ENCODE results near the gene PNKD. TPM values are rescaled to one million over a fixed set of nuclear protein-coding genes. Genes with fewer than 3 reads are reported as not detected.

The PNKD gene
- total RNA-seq, 1 experiment from 2014 or later = 58.1 TPM

- peak; percentile 14 for TF ChIP-seq TCF7L2 (IDR thresholded peaks at IDR 0.05; ENCODE audit: borderline replicate concordance, extremely low read depth, insufficient read depth, insufficient read length)
- peak in 2 of 3 experiments; percentile 63 to 79; a peak in 4 of 6 replicates for TF ChIP-seq CTCF (IDR thresholded peaks at IDR 0.05 in 2 of 3, conservative IDR thresholded peaks at IDR 0.05 in 1 of 3; ENCODE audit: borderline replicate concordance in 1 of 3, insufficient read depth in 1 of 3, low read depth in 2 of 3, low read length in 2 of 3)
- peak; percentile 90 for TF ChIP-seq POLR2AphosphoS5 (IDR thresholded peaks at IDR 0.05; ENCODE audit: low read depth, low read length)
- TF ChIP-seq CBX3 (IDR thresholded peaks at IDR 0.05; ENCODE audit: low read depth) = no peak
- TF ChIP-seq YY1 (IDR thresholded peaks at IDR 0.05; ENCODE audit: extremely low read depth, insufficient replicate concordance, low read depth, low read length) = peak; percentile 76
- TF ChIP-seq SRF (IDR thresholded peaks at IDR 0.05; ENCODE audit: low read depth) = no peak
- TF ChIP-seq EZH2 (IDR thresholded peaks at IDR 0.05) = no peak
- no peak for TF ChIP-seq EZH2phosphoT487 (IDR thresholded peaks at IDR 0.05; ENCODE audit: borderline replicate concordance)
These were observed 22.0 kb downstream of the PNKD start, which contains the start of gene TMBIM1 (continued) for GRCh38 chr2:218292048-218293014.

- DNase-seq (ENCODE audit: low read depth, low spot score) = no peak
- Histone ChIP-seq H3K9ac (ENCODE audit: low read length) (no peak overlapping the region), H3K4me1 (ENCODE audit: control insufficient read depth in 1 of 2, insufficient read depth in 2 of 2, low read length in 2 of 2) (peaks cover 49 to 85% of the 10 kb centered on the region in 2 experiments), H4K20me1 (ENCODE audit: insufficient read depth) (no peaks in the 10 kb centered on the region), H3K9me2 (ENCODE audit: insufficient read depth) (no peaks in the 10 kb centered on the region), H3K27me3 (ENCODE audit: insufficient read depth, low read length) (no peaks in the 10 kb centered on the region), H2AFZ (ENCODE audit: low read depth, low read length, poor library complexity, severe bottlenecking) (peak overlapping the region; percentile 51), H3K79me2 (ENCODE audit: insufficient read depth, low read length) (peaks cover 32% of the 10 kb centered on the region), H3K27ac (ENCODE audit: low read depth, low read length) (no peak overlapping the region), H3K36me3 (ENCODE audit: control insufficient read depth in 1 of 2, insufficient read depth in 2 of 2, low read length in 2 of 2) (no peaks in the 10 kb centered on the region), H3K9me3 (ENCODE audit: control insufficient read depth in 1 of 2, insufficient read depth in 1 of 2, low read depth in 1 of 2, low read length in 2 of 2) (no peaks in the 10 kb centered on the region), H3K4me2 (ENCODE audit: low read length) (no peak overlapping the region), H3K4me3 (replicated peaks in 1 of 2; ENCODE audit: low read depth in 1 of 2, low read length in 2 of 2) (no peak overlapping the region)
- no TSS peak for BruUV-seq (replicated peaks)
- TF ChIP-seq POLR2AphosphoS5 (IDR thresholded peaks at IDR 0.05; ENCODE audit: low read depth, low read length) (no peak), EZH2 (IDR thresholded peaks at IDR 0.05) (no peak), MAX (IDR thresholded peaks at IDR 0.05) (no peak), SIN3A (IDR thresholded peaks at IDR 0.05; ENCODE audit: low read depth) (no peak), EGR1 (IDR thresholded peaks at IDR 0.05; ENCODE audit: low read depth) (no peak), FOSL1 (IDR thresholded peaks at IDR 0.05; ENCODE audit: low read depth) (no peak), CBX3 (IDR thresholded peaks at IDR 0.05; ENCODE audit: low read depth) (no peak), ZNF274 (IDR thresholded peaks at IDR 0.05; ENCODE audit: low read depth, low read length) (no peak), CTCF (IDR thresholded peaks at IDR 0.05 in 2 of 3, conservative IDR thresholded peaks at IDR 0.05 in 1 of 3; ENCODE audit: borderline replicate concordance in 1 of 3, insufficient read depth in 1 of 3, low read depth in 2 of 3, low read length in 2 of 3) (no peak), RAD21 (IDR thresholded peaks at IDR 0.05; ENCODE audit: low read depth) (no peak), ELF1 (IDR thresholded peaks at IDR 0.05; ENCODE audit: borderline replicate concordance, low read depth) (no peak), SP1 (IDR thresholded peaks at IDR 0.05; ENCODE audit: low read depth) (no peak), ZFX (IDR thresholded peaks at IDR 0.05) (no peak)
- no peak for ATAC-seq
- intact Hi-C loops (cut with micrococcal nuclease) = loop anchor here (2.0 kb wide), 1 partner anchor 103 kb away; no protein-coding TSS in a partner anchor
- POLR2A ChIA-PET = interaction anchor here (0.7 kb wide), 1 partner anchor 861 kb away, joined by 3 read pairs; no protein-coding TSS in a partner anchor
- RAD21 ChIA-PET (ENCODE audit: low non-redundant PET in 1 of 2, low total read pairs in 2 of 2, uncharacterized antibody in 2 of 2, unreplicated experiment in 2 of 2) = no interaction called here
- CTCF ChIA-PET = interaction anchor here (1.4 kb wide), 2 partner anchors 63 to 102 kb away, joined by 4 to 6 read pairs; partner anchors contain the start of gene CATIP
These were observed 23.6 kb downstream of the PNKD start for GRCh38 chr2:218293715-218294429.
